CD4-positive, alpha-beta T cell treated with Interleukin-17A for 4 hours (primary cell): ENCODE results near the gene WDR86.
A peak's percentile ranks its signal among the peaks of the same experiment; 100 is the strongest.

Experiments
- DNase-seq: peaks from one replicate; pipeline ENCODE4 v3.0.0-alpha.2; 2020; ENCODE audit warnings: mixed read lengths

Gene WDR86, protein sequence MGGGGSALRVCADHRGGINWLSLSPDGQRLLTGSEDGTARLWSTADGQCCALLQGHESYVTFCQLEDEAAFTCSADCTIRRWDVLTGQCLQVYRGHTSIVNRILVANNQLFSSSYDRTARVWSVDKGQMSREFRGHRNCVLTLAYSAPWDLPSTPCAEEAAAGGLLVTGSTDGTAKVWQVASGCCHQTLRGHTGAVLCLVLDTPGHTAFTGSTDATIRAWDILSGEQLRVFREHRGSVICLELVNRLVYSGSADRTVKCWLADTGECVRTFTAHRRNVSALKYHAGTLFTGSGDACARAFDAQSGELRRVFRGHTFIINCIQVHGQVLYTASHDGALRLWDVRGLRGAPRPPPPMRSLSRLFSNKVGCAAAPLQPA

DNA sequence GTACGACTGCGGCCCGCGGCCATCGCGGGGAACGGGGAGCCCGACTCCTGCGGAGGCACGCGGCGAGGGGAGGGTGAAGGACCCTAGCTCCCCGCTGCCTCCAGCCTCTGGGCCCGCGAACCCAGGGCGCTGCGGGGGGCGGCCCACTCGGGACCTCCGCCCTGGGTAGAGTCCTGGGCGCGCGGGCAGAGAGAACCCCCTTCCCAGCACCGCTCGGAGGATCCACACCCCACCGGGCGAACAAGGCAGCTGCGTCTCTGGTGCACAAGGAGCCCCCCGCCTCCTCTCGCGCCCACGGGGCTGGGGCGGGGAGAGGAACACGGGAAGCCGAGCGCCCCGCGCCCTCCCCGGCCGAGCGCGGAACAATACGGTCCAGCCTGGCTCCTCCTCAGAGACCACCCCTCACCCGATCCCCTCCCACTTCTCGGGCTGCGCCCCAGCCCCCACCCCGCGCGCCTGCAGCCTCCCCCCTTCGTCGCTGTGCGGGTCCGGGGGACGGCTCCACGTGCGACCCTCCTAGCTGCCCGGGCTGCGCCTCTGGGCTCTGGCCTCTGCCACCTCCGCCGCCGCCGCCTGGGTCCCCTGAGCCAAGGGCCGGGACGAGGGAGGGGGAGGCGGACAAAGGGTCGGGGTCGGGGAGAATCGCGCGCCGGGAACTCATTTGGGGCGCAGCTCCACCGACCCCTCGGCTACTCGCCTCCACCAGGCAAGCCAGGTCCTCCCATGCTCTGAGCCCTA is at the start of gene WDR86:
WDR86 (minus strand) TSS at position 372 of the 738 bp plus-strand sequence. CDS start 449 bp downstream, outside the sequence.
- peak; percentile 25 for DNase-seq

DNA sequence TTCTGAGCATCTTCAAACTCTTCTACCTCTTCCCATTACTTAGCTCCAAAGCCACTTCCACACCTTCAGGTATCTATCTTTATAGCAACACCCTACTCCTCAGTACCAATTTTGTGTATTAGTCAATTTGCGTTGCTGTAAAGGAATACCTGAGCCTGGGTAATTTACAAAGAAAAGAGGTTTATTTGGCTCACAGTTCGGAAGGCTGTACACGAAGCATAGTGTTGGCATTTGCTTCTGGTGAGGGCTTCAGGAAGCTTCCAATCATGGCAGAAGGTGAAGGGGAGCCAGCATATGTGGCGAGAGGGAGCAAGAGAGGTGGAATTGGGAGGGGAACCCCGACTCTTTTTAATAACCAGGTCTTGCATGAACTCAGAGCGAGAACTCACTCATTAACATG is 47.7 kb upstream of the WDR86 start:
- no peak for DNase-seq

DNA sequence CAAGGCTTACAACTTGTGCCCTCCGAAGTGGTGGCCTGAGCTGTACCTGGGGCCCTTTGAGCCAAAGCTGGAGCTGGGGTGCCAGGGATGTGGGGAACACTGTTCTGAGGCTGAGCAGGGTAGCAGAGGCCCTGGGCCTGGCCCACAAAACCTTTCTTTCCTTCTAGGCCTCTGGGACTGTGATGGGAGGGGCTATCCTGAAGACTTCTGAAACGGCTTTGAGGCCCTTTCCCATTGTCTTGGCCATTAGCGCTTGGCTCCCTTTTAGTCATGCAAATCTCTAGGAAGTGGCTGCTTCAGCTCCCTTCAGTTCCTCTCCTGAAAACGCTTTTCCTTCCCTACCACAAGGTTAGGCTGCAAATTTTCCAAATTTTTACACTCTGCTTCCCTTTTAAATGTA is 46.9 kb upstream of the WDR86 start:
- no peak for DNase-seq

DNA sequence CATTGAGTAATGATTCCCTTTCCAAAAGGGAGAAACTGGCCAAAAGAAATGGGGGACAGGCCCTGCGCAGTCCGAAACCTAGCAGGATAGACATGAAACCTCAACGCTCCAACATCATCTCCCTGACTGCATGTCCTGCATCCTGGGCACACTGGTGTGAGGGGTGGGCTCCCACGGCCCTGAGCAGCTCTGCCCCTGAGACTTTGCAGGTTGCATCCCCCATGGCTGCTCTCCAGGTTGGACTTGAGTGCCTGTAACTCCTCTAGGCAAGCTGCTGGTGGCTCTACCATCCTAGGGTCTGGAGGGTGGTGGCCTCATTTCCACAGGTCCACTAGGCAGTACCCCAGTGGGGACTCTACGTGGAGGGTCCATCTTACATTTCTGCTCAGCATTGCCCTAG is 46.4 kb upstream of the WDR86 start:
- DNase-seq: no peak

DNA sequence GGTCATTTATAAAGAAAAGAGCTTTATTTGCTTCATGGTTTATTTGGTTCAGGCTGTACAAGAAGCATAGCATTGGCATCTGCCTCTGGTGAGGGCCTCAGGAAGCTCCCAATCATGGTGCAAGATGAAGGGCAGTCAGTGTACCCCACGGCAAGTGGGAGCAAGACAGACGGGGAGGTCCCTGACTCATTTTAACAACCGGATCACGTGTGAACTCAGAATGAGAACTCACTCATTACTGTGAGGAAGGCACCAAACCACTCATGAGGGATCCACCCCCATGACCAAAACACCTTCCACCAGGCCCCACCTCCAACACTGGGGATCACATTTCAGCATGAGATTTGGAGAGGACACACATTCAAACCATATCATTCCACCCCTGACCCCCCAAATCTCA is 45.9 kb upstream of the WDR86 start:
- DNase-seq: no peak

DNA sequence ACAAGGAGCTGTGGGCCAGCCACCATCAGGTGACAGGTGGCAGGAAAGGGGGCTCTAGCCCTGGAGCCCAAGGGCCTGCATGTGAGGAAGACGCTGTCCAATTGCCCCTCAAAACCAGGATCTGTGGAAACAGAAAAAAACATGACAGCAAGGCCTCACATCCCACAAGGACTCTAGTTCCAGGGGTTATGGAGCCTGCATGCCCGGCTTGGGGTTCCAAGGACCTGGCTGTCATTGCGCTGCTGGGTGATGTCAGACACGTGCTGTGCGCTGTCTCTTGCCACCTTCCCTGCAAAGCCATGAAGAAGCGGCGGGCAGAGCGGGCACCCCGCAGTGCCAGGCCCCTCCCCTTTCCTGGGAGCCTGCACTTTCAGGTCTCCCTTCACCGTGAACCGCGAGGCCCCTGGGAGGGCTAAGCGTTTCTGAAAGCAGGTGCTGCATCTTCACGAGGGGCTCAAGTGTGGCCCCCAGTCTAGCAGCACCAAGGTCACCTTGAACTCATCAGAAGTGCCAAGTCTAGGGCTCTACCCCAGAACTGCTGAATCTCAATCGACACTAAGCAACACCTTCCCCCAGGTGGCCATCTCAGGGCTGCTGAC is 45.2 kb upstream of the WDR86 start:
- no peak for DNase-seq

DNA sequence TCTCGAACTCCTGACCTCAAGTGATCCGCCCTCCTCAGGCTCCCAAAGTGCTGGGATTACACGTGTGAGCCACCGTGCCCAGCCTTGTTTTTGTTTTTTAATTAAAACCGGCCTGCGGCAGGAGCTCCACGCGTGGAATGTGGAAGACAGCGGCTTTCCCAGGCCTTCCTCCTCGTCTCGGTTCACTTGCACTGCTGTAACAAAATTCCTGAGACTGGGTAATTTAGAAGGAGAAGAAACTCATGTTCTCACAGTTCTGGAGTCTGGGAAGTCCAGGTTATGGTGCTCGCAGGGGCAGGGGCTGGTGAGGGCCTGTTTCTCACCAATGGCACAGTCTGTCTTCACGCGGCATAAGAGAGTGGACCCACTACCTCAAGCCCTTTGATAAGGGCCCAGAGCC is 44.5 kb upstream of the WDR86 start:
- no peak for DNase-seq

DNA sequence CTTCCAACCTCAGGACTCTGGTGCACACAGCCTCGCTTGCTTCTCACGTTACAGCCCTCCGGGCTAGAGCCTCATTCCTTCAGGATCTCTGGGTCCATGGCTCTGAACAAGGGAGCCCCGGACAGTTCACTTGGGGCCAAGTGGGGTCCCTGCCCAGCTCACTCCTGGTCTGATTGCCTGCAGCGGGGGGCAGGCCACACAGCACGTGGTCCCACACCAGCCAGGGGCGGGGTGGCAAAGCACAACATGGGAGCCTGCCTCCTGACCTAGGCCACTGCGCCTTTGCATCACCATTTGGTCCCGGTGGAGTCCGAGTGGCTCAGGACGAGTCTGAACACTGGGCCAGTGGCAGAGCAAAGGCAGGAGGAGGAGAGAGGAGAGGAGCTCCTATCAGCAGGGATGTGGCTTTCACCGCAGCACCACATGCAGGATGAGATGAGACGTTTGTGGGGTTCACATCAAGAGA is 43.5 kb upstream of the WDR86 start:
- DNase-seq: no peak

DNA sequence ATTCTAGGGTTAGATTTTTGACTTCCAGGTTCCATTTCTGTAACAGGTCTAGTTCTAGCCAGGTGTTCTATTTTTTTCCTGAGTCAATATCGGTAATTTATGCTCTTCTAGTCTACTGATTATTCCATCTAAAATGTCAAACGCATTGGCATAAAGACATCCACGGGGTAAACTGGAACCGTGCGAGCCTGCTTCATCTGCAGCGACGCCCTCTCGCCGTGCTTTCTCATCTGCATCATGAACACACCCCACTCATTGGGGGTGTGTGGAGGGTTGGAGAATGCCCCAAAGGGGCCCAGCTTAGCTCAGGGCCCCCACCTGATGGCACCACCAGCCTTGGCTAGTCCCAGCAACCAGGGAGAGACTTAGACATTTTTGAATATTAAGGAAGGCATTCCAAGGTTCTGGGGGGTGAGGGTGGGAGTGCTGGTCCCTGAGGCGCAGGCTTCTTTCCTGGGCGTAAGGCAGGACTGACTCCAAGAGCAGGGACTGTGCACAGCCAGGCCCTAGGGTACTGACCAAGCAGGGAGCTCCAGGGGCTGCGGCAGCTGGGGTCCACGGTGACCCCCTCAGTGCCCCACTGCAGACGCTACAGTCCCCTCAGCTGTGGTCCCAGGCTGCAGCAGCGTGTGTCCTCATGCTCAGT is 43.0 kb upstream of the WDR86 start:
- DNase-seq: no peak

DNA sequence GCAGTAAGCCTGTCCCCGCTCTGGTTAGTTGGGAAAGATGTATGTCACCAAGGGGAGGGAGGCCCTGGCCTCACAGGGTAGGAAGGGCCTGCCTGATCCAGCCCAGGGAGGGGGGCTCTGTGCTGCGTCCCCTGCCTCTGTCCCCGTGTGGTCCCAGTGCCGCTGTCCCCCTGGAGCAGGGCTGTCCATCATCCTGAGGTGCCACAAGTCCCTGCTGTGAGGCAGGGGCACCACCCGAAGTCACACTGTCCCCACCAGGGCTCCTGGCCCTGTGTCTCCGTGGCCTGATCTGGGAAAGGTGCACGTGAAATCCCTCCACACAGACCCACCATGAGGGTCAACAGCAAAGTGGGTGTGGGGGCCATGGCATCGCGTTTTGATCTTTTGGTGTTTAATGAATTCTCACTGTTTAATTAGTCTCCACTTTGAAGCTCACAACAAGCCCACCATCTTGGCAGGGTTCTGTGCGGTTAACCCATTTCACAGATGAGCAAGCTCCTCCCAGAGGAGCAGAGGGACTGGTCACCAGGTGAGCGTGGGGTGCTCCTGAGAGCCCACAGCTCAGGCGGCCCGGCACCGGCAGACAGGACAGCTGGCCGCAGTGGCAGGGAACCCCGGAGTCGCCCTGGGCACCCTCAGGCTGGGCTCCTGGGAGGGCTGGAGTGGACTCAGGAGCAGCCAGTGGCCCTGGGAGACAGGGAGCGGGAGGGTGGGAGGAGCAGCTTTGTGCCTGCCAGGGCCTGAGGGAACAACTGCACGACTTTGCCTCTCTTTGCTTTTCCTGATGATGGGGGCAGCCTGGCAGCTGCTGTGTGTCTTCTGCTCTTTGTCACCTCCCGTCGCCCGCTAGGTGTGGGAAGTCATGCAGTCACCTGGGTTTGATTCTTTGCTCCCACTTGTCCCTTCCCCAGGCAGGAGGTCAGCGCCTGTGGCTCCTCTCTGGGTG is 42.1 kb upstream of the WDR86 start:
- no peak for DNase-seq

DNA sequence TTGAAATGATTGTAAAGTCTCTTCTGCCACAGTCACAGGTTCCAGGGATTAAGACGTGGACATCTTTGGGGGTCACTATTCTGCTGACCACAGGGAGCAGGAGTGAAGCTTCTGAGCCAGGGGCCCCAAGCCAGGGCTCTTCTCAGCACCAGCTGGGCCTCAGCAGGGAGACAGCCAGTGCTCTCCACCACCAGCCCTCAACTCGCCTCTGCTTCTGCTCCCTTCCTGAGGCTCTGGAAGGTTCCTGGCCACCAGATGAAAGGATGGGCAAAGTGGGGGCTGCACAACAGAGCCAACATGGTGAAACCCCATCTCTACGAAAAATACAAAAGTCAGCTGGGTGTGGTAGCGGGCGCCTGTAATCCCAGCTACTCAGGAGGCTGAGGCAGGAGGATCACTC is 41.3 kb upstream of the WDR86 start:
- DNase-seq: no peak

DNA sequence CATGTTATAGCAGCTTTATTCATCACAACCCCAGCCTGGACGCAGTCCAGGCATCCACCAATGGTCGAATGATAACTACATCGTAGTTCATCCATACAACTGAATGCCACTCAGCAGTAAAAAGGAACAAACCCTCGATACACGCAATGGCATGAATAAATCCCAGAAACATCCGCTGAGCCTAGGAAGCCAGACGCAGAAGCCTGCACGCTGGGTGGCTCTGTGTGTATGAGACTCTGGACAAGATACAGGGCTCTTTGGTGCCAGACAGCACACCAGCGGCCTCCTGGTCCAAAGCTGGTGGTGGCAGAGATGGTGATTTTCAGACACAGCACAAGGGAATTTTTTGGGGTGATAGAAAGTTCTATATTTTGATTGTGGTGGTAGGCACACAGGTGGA is 40.2 kb upstream of the WDR86 start:
- no peak for DNase-seq

DNA sequence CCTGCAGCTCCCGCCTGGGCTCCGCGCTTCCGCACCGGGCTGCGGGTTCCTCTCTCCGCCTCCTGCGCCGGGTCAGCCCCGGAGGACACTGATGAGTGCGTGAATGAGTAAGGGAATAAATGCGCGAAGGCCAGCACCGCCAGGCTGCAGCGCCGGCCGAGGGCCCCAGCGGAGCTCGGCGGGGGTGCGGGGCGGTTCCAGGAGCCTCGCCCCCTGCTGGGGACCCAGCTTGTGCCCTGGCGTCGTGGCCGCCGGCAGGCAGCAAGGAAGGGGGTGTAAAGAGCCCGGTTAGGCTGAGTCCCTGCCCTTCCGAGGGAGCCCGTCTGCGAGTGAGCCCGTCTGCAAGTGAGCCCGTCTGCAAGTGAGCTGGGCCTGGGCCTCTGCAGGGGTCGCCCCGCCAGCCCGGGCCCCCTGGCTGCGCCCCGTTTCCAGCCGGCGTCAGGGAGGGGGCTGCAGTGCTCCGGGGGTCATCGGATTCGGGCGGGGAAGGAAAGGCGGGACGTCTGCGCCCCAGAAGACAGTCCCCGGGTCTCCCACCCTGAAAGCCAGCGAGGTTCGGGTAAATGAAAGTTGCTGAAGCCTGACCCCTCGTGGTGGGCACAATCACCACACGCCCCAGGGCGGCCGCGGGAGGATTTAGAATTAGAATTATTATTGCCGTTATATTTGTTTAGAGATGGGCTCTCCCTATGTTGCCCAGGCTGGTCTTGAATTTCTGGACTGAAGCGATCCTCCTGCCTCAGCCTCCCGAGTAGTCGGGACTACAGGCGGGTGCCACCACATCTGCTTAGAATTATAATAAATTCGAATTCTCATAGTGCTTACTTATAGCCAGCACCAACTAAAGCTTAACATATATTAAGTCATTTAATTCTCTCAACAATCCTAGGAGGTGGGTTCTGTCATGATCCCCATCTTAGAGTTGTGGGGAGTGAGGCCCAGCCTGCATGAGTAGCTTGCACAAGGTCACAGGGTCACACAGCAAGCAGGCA is 38.7 kb upstream of the WDR86 start:
- peak; percentile 84 for DNase-seq

DNA sequence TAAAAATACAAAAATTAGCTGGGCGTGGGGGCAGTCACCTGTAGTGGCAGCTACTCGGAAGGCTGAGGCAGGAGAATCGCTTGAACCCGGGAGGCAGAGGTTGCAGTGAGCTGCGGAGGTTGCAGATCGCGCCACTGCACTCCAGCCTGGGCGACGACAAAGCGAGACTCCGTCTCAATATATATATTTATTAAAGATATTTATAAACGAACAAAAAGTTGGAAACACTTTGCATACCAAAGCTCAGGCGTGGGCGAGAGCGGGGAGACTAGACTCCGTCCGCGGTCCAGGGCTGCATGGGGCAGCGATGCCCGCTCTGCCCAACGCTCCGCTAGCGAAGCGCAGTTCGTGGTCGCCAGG is 38.0 kb upstream of the WDR86 start:
- no peak for DNase-seq

DNA sequence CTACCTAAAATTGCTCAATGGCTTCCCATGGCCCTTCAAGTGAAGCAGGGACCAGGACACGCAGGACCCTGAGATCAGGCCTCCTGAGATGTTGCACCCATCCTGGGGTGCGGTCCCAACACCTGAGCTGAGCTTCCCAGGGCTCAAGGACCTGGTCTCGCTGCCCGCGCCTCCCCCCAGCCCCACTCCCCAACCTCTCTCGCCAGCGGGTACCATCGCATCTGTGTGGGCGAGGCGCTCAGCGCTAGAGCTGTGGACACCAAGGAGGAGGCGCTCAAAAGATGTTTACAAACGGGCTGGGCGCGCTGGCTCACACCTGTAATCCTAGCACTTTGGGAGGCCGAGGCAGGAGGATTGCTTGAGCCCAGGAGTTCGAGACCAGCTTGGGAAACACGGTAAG is 37.5 kb upstream of the WDR86 start:
- no peak for DNase-seq

DNA sequence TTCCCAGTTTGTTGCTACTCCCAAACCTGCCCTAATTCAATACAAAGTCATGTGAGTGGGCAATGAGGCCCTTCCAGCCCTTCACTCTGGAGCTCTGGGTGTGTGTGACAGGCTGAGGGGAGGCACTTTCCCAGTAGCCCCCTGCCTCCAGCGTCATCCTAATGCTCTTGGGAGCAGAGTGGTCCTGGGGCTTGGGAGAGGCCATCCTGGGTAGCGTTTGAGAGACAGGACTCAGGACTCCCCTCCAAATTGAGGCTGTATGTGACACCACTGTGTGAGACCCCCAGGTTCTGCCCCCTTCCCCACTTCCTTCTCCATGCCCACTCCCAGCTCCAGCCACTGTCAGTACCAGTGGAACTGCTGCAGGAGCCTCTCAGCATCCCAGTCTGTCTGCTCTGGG is 36.6 kb upstream of the WDR86 start:
- no peak for DNase-seq

DNA sequence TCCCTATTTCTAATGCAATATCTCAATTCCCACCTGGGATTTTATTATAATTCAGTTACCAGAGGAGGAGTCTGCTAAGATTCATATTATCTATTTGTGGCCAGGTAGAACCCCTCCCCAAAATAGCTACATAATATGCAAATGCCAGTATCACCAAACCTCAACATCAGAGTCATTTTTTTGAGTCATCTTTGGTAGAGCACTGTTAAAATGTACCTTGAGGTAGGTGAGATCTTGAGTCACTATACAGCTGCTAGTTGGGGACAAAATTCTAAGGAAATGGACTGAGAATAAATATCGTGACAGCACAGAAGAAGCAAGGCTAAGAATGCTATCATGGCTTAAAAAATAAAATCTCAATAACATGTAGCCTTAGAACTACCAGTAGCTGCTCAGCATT is 34.8 kb upstream of the WDR86 start:
- no peak for DNase-seq

DNA sequence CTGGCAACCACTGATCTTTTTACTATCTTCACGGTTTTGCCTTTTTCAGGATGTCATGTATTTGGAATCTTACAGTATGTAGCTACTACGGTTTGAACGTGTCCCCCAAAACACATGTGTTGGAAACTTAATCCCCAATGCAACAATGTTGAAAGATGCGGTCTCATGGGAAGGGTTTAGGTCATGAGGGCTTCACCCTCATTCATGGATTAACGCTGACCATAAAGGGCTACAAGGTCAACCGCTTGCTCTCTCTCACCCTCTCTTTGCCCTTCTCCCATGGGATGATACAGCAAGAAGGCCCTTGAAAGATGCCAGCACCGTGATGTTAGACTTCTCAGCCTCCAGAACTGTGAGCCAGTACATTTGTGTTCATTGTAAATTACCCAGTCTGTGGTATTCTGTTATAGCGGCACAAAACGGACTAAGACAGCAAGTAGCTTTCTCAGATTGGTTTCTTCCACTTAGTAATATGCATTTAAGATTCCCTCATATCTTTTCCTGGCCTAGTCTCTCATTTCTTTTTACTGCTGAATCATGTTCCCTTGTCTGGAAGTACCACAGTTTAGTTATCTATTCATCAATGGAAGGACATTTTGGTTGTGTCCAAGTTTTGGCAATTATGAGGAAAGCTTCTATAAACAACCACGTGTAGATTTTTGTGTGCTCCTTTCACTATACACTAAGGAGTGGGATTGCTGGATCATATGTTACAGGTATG is 33.1 kb upstream of the WDR86 start:
- no peak for DNase-seq

DNA sequence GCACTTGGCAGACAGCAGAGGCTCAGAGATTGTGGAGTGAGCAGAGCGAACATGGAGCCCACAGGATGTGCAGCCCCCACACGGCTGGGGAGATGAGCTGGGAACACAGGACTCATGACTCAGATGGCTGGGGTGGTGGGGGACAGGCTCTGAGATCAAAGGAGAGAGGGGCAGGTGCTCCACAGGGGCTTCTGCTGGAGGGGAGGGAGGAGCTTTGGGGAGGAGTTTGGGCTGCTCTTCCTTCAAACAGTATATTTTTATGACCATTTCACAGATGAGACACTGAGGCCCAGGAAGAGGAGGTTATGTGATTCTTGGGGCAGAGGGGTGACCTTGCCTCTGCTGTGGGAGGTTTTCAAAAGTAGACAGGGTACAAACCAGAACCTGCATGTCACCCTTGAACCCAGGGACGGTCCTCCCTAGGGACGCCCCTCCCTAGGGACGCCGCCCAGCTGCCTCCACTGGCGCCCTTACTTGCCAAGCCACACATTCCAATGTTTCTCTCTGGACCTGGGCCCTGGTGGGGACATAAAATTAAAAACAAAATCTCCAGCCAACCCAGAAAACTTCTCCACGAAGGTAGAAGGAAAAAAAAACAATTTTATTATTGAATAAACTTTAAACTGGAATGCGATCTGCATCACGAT is 31.1 kb upstream of the WDR86 start:
- DNase-seq: no peak
